G401 (cell line): ENCODE results near the gene MCOLN2. TPM values are rescaled to one million over a fixed set of nuclear protein-coding genes. Genes with fewer than 3 reads are reported as not detected.

ENCODE experiments used
- DNase-seq: peaks from one replicate; pipeline ENCODE4 v3.0.0-alpha.2; 2015; ENCODE audit warnings: low spot score
- in situ Hi-C: cut with HindIII; loops from 2 replicates; pipeline ENCODE4 v1.10.0; 2016; ENCODE audit warnings: low sequenced_read_pairs, mixed read lengths
- total RNA-seq: library from RNA; depleted of rRNA; stranded (reverse); fragments of >200 nt; shearing (Covaris generic); gene quantifications from 2 replicates; pipeline ENCODE4 v1.2.3, GENCODE V29; 2014

MCOLN2 gene
- total RNA-seq, 1 experiment from 2014 or later: 0.27 TPM

- in situ Hi-C loops: no loop called here
- no peak for DNase-seq
Measured at GRCh38 chr1:84949664-84950063, 47.2 kb downstream of the MCOLN2 start.

DNA sequence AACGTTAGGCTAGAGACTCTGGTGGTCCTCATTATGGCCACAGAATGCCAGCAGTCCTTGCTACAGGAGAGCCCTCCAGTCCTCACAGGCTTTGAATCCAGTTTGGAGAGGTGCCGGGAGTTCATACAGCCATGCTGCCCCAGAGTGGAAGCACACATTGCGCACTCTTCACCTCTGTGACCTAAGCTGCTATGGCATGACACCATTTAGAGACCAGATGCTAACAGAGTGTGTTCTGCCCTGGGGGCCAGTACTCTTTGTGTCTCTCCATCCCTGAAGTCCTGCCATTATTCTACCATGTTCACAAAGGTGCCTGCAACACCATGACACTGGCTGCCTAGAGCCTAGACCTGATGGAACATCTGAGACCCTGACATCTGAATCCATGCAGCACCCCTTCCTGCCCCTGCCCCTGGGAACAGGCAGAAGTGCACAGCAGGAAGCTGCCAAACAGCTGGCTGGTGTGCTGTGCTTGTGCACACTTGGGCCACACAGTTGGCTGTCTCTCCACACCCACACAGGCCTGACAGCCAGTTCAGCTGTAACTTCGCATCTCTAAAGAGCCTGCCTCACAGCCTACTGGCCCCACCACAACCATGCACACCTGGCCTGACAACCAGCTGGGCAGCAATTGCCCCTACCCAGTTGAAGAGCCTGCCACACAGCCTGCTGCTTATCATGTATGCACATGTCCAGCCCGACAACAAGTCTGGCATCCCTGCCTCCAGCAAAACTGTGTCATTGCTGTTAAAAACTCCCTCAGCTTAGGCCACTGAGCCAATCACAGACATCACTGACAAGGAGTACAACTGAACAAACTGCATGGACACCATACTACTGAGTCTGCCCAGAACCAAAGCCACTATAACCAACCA, 49.1 kb downstream of the MCOLN2 start:
- in situ Hi-C loops: no loop called here
- no peak for DNase-seq

DNA sequence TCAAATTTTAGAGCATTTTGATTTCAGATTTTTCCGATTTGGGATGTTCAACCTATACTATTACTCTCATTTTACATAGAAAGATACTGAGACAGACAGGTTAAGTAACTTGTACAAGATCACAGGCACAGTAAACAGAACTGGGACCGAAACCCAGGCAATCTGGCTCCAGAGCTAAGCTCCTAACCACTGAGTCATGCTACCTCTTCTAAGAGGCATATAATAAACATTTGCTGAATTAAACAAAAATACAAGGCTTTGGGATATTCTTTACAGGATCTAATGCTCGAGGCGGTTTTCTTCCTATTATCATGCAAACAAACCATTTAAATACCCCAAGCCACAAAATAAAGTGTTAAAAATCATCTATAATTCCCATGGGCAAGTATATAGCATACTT, 50.3 kb downstream of the MCOLN2 start:
- in situ Hi-C loops: no loop called here
- no peak for DNase-seq

DNA sequence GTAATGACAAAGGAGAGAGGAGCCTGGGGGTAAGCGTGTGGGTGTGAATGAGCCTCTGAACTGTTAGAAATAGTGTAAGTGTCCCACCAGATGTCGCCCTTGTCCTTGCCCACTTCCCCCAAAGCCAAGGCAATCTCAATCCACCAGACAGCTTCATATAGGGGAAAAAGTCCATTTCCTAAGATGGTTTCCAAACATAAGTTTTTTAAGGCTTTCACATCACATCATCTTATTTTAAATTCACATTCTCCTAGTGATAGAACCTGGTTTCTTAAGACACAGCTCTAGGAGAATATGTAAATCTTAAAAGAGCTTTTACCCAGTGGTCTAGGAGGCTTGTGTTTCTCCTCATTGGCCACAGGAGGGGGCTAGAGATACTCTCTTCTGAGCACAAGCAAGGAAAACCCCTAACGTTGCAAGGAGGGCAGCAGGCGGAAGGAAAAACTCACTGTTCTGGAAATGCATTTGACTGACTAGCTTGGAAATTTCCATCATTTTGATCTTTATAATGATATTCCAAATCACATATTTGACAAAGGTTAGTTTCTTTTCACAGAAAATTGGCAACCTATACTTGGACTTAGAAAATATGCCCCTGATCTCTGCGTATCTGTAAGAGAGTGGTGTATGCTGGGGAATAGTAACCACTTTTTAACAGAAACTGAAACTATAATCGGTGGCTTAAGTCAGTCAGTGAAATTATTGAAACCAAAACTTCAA, 52.0 kb downstream of the MCOLN2 start:
- in situ Hi-C loops: no loop called here
- peak; percentile 86 for DNase-seq

GRCh38 chr1:84941843-84942242, 55.1 kb downstream of the MCOLN2 start:
- in situ Hi-C loops: no loop called here
- no peak for DNase-seq

- no peak for DNase-seq
- in situ Hi-C loops: no loop called here
Measured at GRCh38 chr1:84940481-84940880, 56.4 kb downstream of the MCOLN2 start.

GRCh38 chr1:84939761-84940160, 57.2 kb downstream of the MCOLN2 start:
- in situ Hi-C loops: no loop called here
- DNase-seq: no peak

DNA sequence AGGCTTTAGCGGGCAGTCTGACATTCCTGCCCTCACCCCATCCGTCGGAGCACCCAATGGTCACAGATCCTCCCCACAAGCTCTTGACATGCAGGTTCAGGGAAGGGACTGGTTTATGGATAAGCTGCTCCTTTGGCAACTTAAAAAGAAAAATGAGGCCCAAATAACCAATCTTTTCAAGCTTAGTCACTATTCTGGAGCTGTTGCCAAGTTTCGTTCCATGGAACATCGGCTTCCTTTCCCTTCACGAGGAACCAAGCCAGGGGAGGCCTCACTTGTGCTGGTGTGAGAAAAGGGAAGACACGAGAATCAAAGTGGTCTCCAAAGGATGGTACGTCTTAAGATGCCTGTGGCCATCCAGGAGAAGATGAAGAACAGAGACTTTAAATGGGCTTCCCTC, 57.8 kb downstream of the MCOLN2 start:
- no peak for DNase-seq
- in situ Hi-C loops: no loop called here

GRCh38 chr1:84936116-84936810, 60.6 kb downstream of the MCOLN2 start:
- in situ Hi-C loops: no loop called here
- peak; percentile 88 for DNase-seq

DNA sequence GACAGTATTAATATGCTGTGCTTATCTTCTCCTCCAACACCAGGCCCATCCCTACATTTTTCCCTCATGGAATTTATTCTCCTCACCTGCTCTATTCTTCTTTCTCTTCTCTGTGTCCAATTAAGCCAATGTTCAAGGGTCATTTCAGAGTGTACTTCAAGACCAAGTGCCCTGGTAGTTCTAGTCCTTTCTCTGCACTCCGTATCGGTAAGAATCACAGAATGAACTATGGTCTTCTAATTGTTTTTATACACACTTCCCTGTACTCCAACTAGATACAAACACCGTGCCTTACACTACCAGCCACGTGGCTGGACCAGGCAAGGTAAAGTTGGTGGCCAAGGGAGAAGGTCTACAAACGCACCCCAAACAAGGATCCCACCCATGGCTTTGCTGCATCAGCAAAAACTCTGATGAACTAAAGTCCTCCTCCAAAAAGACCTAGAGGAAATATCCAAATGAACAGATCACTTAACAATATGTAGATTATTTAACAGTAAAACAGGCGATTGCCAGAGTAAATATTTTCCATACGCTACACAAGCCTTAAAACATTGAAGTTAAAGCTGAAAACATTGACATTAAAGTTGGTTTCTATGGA, 63.8 kb downstream of the MCOLN2 start:
- no peak for DNase-seq
- in situ Hi-C loops: no loop called here

DNA sequence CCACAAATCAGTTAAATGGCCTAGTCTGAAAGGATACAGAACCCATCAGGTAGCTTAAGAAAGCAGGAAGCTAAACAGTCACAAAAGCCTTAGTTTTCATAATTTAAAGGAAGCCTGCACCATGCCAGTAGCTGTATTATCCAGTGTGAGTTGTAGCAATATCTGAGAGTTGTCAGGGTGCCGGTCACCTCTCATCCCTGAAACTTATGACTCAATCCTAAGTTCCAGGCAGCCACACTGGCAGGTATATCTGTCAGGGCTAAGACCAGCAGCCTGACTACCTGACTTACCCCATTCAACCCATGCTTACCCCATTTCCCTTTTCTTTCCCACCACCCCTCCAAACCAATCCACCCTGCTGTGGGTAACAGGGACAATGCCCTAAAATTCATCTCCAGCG, 66.1 kb downstream of the MCOLN2 start:
- no peak for DNase-seq
- in situ Hi-C loops: no loop called here

DNA sequence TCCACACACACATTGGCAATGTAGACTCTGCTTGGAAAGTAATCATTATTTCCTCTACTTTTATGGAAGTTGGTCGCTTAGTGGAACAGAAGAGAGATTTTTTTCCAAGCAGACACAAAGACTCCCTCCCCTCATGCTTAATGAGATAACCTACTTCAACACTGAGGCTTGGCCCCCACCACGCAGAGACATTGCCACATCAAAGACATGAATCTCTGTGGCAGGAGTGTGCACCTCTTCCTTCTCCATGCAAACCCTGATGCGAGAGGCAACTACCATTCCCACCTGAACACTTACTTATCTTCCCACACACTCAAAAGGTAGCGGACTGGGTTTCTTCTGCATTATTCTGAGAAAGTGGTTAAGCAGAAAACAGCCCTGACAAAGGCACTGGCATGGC, 66.6 kb downstream of the MCOLN2 start:
- no peak for DNase-seq
- in situ Hi-C loops: no loop called here

DNA sequence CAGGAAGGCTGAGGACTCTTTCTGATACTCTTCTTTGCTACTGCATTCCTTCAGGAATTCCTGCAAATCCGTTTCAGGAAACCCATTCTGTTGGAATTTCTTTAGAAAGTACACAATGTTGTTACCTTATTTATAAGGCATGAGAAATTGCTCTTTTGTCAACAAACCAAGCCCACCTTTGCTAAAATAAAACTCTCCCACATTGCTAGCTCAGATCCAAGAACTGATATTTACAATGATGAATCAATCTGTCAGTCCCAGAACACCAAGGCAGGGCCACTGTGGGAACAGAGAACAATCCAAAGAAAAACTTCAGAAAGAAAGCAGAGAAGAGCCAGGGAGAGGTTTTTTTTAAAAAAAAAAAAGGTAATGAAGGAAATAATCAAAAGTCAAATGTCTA, 67.3 kb downstream of the MCOLN2 start:
- in situ Hi-C loops: no loop called here
- DNase-seq: no peak

GRCh38 chr1:84928979-84929378, 67.9 kb downstream of the MCOLN2 start:
- in situ Hi-C loops: no loop called here
- no peak for DNase-seq

DNA sequence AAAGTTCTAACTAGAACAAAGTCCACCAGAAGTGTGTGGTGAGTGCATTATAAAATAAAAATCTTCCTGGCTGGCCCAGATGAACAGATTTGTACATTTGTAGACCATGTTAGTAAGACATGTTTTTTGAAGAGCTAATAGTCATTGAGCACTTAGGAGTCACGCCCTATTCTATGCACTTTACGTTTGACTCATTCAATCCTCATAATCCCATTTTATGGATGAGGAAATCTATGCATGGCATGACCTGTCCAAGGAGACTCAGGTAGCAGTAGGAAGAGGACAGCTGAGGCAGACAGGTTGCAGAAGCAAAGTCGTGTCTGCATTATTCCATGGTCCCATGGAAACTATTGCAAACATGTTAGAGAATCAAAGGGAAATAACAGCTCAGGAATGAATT, 73.6 kb downstream of the MCOLN2 start:
- DNase-seq: no peak
- in situ Hi-C loops: no loop called here

DNA sequence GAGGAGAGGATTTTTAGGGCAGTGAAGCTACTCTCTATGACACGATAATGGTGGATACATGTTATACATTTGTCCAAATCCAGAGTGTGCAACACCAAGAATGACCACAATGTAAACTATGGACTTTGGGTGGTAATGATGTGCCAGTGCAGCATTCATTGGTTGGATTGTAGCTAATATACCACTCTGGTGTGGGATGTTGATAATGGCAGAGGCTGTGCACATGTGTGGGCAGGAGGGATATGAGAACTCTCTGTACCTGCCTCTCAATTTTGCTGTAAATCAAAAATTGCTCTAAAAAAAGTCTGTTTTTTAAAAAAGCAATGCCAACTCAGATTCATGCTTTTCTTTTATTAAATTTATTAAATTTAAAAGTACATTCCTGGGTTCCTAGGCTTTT, 76.8 kb downstream of the MCOLN2 start:
- no peak for DNase-seq
- in situ Hi-C loops: no loop called here

- in situ Hi-C loops: no loop called here
- no peak for DNase-seq
Measured at GRCh38 chr1:84919461-84919970, 77.4 kb downstream of the MCOLN2 start.

DNA sequence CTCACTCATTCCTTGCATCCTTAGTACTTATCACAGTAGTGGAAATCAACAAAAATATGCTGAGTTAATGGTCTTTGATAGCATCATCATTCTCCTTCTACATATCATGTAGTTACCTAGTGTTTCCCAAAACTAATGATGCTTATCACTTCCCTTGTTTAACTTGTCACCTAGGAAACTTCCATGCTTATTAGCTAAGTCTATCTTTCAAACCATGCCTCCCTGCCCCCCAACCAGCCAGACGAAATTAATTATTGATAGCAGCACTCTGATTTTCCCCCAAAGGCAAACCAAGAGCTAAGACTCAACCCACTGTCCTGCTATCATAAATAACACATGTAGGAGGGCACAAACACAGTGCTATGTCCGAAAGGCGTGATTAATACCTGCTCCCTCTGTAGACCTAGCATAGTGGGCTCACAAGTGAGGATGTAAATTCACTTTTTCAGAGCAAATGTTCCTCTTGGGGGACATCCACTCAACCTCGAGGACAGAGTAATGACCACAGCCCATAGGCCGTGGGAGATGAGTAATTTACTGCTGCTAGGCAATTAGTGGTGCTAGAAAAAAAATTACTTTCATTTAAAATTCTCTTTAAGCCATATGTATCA, 78.1 kb downstream of the MCOLN2 start:
- DNase-seq: no peak
- in situ Hi-C loops: no loop called here

- DNase-seq: no peak
- in situ Hi-C loops: no loop called here
Measured at GRCh38 chr1:84916897-84917296, 80.0 kb downstream of the MCOLN2 start.
